NCI-H1092 (cell line): ENCODE measurements around the gene MAL.
"Not testable (repeated sequence)": the region's sequence is repeated elsewhere in the genome, so short reads cannot be mapped to it uniquely, and the experiment has no call there.

ENCODE experiments used
- DNase-seq: peaks from one replicate; lab custom pipeline; 2025; lab: John Stamatoyannopoulos, UW

Gene MAL

DNA sequence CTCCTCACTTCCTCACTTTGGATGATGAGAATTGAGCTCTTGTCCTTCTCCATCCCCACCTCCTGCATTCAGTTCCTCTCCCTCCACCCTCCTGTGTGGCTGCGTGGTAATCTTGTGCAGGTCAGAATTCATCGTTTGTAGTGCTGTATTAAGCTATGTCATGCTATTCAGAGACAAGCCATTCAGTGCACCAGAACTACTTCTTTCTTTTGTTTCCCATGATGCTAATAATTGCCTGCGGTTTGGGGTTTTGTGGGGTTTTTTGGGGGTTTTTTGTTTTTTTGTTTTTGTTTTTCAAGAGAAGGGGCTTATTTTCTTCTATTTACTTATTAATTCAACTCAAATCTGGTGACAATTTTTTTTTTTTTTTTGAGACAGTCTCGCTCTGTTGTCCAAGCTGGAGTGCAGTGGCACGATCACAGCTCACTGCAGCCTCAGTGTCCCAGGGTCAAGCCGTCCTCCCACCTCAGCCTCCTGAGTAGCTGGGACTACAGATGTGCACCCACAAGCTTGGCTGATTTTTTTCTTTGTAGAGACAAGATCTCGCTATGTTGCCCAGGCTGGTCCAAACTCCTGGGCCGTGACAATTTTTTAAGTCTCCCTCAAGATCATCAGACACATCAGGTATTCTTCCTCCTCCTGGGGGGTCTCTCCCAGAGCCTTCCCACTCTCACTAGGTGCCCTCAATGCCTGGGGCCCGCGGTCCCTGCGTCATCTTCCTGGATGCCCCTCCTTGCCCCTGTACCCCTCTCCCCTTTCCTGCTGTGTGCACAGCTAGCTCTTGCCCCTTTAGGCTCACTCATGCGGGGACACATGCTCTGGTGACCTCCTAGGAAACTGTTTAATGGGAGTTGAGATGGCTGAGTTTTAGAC, 37.8 kb downstream of the MAL start:
- DNase-seq = no peak

DNA sequence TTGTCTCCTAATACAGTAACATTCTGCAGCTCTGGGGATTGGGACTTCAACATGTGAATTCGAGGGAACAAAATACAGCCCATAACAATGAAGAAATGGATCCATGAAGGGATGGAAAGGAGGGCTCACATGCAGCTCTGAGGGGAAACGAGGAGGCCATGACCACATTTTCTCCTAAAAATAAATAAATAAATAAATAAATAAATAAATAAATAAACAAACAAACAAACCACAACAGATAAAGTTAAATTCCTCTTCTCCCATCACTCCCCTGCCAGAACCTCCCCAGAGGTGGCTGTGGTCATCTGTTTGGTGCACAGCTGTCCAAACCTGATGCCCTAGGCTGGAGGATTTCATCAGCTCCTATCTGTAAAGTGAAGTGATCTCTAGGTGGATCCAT, 42.7 kb downstream of the MAL start:
- DNase-seq = no peak

DNA sequence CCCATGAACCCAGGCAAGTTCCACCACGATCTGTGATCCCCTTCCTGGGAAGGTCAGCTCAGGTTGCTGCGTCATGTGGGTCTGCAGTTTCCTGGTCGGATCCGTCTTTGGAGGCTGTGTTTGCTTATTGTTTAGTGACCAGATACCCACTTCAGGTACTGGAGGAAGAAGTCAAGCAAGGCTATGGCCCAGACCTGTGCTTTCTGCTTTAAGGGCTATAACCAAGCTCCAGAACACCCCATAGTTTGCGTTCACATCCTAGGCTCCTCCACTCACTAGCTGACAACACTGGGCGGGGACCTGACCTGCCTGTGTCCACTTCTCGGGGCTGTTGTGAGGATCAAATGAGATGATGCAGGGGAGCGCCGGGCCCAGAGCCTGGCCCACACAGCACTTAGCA, 44.0 kb downstream of the MAL start:
- DNase-seq = no peak

DNA sequence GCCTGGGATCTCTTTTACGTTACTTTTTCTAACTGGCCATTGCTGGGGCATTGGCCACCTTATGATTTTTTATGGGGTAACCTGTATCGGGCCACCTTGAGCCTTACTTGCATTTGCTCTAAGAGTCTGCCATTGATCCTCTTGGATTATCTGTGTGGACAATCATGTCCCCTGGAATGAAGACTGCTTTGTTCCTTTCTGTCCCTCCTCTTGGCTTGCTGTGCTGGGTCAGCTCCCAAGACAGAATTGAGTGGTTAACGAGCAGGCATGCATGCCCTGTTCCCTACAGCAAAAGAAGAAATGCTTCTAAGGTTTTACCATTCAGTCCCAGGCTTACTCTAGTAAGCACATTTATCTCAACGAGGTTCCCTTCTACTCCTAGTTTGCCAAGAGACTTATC, 46.3 kb downstream of the MAL start:
- DNase-seq = no peak

DNA sequence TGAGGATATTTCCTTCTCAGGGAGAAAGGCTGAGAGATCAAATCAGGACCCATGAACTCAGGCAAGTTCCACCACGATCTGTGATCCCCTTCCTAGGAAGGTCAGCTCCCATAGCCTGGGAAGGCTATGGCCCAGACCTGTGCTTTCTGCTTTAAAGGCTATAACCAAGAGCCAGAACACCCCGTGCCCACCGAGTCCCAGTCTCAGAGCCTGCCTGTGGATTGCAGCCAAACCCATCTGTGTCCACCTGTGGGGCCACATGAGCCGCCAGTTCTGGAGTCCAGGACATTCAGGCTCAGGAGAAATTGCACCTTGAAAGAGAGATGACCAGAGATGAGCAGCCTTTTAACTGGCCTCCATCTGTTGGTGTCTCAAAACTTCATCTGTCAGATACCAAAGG, 46.9 kb downstream of the MAL start:
- no peak for DNase-seq

DNA sequence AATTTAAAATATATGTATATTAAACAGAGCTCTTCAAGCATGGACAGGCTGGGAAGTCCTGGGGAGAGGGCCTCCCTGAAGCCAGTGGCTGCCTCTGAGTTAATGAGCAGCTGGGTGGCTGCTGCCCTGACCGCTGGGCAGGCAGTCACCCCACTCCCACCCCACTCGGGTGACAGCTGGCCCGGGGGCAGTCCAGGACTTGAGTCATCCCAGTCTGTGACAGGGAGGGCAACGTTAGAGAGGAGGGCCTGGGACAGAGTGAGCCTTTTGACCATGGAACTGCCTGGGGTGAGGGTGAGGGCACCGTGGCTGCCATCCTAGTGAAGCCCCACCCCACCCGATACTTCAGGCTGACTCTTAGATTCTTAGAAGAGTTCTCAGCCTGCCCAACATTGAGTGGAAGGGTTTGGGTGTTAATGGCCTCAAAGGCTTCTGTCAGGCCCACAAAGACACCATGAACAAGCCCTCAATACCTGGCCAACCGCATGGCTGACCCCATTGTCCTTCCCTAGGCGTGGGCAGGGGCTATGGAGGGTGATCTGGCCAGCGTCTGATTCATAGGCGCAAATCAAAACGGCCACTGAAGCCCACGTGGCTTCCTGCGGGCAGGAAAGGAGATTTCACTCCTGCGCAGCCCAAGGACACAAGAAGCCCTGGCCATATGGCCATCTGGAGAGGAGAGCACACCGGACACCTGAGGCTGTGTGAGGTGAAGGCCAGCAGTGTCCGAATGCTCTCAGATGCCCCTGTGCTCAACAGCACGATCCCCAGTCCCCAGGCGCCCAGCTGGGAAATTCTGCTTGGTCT, 48.6 kb downstream of the MAL start:
- no peak for DNase-seq

DNA sequence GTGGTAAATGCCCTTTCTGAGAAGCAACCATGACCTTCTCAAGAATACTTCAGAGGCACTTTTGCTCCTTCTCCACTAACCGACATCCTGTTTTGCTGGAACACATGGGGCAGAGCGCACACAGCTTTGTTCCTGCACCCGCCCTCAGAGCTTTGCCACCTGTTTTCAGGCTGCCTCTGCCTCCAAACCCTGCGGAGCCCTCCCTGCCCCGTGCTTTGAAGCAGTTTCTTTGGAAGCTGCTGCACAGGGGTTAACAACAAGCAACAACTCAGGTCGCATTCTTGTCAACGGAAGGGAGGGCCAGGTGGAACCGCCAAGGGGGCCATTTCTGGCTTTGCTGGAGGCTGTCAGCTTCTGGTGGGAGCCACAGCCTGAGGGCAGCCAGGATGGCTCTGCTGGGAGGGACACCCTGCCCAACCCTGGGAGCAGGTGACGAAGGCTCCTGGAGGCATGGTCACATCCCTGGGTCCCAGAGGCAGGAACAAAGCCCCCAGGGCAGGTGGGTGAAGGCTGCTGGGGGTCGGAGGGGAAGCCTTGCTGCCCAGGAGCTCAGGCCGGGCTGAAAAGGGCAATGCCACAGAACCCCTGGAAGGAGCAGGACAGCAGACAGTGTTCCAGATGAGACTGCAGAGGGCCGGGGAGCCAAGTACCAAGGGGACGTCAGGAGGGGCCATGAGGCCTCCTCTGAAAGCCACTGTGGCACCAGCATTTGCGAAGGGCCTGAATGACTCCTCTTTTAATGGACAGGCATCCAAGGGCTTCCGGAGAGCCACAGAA, 49.3 kb downstream of the MAL start:
- no peak for DNase-seq

DNA sequence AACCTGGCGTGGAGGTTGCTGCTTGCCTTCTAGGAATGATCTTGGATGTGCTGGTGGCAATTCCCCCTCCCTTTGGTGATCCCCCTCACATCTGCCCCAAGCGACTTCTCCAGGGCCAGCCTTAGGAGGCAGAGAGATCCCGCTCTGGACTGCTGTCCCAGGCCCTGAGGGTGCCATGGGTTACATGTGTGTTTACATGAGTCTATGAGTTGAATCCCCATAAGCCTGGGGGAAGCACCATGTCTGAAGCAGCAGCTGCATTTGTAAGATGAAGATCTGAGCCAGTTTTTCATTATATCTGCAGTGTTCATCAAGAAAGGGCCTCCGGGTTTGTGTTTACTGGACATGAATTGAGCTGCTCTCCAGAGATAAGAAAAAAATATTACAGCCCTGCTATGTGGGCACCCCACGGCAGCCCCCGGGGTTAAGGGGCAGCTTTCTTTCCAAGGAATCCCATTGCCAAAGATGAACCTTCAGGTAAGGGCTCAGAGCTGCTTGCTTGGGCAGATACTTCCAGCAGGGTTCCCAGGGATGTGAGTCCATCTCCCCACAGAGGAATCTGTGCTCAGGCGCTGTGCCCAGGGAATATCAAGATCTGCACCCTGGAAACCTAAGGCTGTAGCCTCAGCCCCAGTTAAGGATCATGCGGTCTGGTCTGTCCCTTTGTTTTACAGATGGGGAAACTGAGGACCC, 50.1 kb downstream of the MAL start:
- no peak for DNase-seq

DNA sequence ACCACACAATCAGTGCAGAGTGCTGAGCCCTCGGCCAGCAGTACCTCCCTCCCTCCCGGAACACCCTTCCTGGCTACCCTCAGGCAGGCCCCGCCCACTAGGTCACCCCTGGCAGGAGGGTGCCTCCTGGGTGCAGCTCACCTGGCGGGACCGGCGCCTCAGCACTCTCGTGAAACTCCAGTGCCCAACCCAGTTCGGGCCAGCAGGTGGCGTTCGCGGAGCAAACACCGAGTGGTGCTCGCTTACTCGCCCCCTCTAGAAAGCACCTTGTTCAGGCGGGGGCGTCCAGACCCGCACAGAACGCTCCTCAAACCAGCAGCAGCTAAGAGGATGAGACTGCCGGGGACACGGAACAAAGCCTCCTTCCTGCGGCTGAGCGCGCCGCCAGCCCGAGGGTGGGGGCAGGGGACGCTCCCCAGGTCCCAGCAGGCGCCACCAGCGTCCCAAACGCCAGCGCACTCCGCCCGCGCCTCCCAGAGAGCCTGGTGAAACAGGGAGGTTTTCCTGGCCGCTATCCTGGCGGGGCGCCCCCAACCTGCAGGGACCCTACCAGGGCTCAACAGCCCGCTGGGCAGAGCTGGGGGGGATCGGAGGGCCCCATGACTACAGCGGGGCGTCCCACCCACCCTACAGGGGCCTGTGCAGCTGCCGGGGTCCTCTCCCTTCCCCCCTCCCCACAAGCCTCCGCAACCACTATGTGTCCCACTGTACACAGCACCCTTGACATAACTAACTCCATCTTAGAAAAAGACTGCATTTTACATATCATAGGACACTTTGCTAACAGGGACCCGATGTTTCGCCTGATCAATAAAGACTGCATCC, 51.4 kb downstream of the MAL start:
- DNase-seq = peak; percentile 41

DNA sequence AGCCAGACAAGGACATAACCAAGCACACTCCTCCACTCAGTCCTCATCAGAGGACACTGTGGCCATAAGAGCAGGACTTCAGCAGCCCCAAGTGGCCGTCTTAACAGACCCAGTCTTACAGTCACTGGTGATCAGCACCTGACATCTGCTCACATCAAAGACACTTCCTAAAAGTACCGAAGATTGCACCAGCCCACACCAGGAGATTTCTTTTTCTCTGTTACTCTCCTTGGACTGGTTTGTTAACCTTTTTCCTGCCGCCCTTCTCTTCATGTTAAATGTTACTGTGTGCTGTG, 52.0 kb downstream of the MAL start:
- DNase-seq = no peak

DNA sequence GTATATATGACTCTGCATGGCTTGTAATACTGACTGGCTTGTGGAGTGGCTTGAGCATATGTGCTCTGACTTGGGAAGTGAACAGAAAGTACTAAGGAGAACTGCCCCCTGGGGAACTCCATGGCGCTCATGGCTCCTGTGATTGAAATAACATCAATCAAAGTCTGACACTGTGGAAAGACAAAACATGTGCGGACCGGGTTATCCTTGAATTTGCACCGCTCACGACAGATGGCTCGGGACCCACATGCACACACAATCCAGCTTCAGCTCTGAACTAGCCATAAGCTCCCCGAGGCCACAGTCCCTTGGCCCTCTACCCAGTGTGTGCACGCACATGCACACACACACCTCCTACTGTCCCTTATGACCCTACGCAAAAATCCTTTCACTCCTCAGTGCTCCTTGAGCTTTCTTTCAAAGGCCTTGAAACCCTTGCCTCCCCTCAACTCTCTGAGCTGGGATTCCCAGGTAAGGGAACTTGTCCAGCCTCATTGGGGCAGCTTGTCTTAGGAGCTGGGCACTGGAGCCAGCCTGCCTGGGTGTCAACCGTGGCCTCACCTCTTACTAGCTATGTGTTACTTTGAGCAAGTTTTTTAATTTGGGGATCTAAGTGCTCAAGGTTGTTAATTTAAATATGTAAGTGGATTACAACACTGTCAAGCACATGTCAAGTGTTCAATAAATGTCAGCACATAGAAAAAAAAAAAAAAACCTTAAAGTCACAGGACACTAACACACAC, 52.5 kb downstream of the MAL start:
- DNase-seq = no peak

DNA sequence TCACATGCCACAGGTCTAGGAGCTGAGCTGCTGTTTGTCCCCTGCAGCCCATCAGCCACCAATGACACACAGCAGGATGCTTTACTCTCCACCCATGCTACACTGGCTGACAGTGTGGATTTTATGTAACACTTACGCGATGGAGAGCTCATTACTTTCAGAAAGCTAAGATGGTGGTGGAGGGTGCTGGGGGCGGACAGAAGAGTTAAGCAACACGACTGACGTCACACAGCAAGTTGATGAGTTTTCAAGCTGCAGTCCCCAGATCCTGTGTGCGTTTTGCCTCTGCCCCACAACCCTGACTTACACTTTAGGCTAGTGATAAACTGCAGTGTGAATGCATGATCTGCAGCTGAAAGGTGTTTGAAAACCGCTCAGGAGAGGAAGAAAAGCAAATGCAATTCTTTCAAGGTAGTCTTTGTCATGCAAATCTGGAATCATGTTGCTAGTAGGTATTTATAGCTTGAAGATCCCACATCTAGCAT, 53.7 kb downstream of the MAL start:
- DNase-seq = no peak

DNA sequence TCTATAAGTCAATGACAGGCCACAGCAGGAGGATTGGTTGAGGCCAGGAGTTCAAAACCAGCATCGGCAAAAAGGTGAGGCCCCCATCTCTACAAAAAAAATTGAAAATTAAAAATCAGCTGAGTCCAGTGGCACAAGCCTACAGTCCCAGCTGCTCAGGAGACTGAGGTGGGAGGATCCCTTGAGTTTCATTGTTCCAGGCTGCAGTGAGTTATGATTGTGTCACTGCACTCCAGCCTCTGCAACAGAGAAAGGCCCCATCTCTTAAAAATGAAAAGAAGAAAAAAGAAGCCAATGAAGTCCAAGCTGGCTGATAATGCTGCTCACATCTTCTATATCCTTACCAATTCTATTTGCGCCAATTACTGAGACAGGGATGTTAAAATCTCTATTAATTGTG, 57.0 kb downstream of the MAL start:
- DNase-seq = no peak

DNA sequence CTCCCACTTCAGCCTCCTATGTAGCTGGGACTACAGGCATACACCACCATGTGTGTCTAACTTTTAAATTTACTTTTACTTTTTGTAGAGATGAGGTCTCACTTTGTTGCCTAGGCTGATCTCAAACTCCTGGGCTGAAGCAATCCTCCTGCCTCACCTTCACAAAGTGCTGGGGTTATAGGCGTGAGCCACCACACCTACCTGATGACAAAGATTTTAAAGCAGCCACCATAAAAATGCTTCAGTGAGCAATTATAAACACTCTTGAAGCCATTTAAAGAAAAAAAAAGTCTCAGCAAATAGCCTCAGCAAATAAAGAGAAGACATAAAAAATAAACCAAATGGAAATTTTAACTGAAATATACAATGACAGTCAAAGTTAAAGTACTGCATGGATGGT, 60.5 kb downstream of the MAL start:
- DNase-seq = no peak

DNA sequence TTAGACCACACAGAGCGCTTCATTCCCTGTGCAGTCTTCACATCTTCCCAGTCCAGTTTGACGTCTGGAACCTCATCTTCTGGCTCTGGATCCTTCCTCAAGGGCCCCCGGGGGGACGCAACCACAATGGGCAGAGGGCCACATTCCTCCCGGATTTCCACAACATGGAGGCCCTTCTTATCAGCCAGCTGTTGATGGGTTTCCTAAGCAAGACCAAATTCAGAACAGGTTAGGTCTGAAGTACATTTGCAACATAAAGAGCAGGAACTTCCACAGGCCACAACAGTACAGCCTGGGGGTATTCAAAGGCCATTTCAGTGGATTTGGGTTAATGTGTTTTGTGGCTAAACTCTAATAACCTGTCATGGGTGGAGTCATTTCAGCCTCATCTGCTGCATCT, 61.9 kb downstream of the MAL start:
- no peak for DNase-seq

DNA sequence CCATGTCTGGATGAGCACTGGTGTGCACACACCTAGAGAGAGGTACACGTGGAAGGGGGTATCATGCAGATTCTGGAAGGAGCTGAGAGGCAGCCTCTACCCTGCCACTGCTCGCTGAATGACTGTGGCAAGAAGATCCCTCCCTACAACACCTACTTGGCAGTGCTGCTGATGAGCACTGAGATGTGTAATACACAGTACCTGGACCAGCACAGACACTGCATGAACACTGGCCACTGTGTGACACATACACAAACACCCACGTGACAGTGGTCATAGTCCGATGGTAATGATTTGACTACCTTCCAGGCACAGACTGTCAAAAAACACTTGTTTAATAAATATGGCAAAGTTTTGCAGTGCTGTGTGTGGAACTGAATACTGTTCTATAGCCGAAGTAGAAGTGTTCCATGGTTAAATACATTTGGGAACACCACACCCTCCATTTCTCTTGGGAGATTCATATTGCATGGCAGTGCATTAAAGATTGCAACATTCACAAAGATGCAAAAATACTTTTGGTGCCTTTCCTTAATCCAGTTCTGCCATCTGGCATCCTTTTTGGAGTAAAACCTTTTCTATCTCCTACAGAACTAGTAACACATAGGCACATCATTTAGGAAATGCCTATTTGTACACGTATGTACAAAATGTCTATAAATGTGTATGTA, 66.5 kb downstream of the MAL start:
- no peak for DNase-seq

DNA sequence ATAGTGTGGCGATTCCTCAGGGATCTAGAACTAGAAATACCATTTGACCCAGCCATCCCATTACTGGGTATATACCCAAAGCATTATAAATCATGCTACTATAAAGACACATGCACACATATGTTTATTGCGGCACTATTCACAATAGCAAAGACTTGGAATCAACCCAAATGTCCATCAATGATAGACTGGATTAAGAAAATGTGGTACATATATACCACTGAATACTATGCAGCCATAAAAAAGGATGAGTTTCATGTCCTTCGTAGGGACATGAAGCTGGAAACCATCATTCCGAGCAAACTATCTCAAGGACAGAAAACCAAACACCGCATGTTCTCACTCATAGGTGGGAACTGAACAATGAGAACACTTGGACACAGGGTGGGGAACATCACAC, 72.8 kb downstream of the MAL start:
- not testable (repeated sequence) for DNase-seq

DNA sequence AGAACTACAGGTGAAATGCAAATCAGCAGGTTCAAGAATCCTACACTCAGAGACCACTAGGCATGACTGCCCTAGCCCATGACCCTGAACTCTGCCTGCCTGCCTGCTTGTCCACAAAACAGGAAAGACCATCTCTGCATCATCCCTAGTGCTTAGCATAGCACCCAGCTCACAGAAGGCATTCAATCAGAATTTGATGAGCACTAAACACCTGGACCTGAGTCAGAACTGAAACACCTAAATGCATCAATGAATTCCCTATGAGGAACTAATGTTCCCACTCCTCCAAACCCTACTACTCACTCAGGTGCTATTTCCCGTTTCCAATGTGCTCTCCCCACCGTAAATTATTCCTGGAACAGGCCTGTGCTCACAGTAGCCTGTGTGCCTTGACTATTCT, 74.4 kb downstream of the MAL start:
- DNase-seq = no peak
